GM19099 (cell line): ENCODE data around the gene ZFHX3.

ENCODE experiments used
- POLR2A ChIP-seq: IDR thresholded peaks from 3 replicates; pipeline ENCODE4 v1.6.1; 2011; ENCODE audit warnings: low read depth; ENCODE audit not compliant: insufficient read length; ENCODE audit errors: extremely low read depth

The ZFHX3 gene

DNA sequence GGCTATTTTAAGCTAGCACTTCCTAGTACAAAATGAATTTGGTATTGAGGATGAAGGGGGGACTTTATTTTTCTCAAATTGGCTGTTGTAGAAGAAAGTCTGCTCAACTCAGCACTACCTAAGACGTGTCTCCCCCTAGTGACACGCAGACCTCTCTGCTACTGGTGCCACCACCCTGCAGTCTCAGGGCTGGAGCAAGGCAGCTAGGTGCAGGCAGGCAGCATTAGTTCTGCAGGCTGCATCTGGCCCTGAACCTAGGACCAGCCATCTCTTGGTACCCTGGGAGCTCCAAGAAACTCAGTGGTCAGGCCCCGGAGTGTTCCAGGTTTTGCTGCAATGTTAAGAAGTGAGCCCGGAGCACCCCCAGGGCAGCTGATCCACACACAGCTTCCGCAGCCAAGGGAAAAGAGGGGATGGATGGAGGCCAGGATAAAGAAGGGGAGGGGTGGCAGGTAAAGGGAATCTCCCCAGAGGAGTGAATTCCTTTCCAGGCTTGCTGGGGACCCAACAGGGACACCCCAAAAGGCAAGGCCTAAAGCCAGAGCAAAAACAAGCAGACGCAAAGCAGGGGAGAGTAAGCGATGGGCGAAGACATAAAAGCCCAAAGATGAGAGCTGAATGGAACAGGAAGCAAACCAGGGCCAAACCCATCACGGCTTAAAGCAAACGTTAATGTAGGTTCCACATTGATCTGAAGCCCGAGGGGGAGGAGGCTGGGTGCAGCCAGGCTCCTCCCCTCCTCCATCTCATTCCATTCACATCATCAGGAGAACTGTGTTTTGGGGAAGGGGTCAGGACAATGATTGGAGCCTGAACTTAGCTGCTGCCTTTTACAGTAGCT lies 200.5 kb downstream of the ZFHX3 start:
- TF ChIP-seq POLR2A: no peak

DNA sequence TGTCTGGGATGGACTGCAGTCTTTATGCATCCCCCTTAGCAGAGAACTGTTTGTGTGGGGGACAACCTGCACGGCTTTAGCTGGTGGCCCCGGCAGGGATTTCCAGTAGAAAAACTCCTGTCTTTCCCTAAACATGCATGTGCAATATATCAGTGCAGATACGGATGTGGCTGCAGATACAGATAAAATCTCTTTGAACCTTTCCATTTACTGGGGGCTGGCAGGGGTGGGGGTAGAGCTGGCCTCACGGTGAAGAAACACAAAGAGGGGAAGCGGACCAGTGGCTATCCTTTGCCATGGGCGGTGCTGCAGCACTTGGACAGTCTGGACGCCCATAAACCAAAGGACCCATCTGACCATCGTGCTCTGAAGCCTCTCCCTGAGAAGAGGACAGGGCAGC lies 201.3 kb downstream of the ZFHX3 start:
- no peak for TF ChIP-seq POLR2A

DNA sequence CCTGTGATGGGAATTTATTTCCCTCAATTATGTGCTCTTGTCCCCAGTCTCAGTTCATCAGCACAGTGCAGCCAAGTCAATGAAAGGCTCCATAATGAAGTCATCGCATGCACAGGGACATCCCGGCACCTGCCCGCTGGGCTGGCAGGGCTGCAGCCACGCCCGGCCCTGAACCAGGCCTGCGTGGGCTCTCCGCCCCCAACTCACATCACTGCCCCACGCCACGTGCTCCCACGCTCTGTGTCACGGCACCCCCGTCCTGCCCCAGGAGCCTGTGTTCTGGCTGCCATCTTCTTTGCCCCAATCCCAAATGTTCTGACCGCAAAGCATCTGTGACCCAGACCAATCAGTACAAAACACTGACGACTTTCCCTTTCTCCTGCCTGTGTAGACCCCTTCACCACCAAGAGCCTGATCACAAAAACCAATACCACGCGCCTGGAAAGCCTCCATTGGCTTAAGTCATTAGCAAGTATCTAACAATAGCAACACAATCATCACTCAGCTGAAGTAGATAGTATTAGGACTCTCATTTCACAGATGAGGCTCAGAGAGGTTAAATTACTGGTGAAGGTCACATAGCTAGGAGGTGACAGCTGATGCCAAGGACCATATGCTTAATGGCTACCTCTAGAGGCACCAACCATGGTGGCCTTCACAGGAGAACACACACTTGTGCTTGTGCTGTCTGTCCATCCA lies 202.5 kb downstream of the ZFHX3 start:
- TF ChIP-seq POLR2A: no peak

DNA sequence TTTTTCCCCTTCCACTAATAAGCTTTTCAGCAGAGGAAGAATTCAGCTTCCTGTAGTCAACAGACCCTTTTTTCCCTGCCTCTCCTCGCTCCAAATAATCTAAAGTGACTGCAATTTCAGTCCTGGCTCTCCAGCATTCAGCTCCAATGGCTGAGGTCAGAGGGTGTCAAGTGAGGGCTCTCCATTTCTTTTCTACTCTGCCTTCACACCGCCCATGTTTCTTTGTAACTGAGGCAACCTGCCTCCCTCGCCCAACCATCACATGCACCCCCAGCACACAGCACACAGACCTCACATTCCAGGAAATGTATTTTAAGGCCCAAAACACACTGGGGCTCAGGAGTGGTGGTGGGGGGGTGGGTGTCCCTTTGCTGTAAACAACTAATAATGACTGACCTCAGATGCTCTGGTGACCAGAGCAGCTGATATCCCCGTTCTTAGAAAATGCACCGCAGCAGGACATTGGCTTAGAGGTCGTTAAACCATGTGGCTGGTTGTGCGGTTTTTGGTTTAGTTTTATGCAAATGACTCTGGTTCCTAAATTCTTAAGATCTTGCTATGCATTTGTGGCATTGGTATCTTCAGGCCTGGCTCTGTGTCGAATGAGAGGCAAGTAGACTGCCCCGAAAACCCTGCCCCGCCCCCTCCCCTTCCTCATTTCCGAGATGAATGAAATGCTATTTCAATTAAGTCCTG lies 203.6 kb downstream of the ZFHX3 start:
- TF ChIP-seq POLR2A: no peak

DNA sequence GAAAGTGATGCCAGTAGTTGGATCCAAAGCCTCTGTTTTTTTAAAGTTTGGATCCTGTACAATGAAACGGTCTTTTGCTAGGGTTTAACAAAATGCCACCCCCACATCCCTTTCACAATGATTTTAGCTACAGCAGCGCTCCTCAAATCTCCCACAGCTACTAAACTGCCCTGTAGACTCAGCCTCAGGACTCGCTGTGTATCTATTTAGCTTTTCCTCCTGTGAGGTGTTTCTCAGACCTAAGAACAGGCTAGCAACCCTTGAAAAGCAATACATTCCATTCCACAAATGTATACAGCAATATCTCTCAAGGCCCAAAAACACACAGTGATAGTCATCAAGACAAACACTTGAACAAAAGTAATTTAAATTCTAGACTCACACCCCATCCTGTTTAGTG lies 206.4 kb downstream of the ZFHX3 start:
- no peak for TF ChIP-seq POLR2A

DNA sequence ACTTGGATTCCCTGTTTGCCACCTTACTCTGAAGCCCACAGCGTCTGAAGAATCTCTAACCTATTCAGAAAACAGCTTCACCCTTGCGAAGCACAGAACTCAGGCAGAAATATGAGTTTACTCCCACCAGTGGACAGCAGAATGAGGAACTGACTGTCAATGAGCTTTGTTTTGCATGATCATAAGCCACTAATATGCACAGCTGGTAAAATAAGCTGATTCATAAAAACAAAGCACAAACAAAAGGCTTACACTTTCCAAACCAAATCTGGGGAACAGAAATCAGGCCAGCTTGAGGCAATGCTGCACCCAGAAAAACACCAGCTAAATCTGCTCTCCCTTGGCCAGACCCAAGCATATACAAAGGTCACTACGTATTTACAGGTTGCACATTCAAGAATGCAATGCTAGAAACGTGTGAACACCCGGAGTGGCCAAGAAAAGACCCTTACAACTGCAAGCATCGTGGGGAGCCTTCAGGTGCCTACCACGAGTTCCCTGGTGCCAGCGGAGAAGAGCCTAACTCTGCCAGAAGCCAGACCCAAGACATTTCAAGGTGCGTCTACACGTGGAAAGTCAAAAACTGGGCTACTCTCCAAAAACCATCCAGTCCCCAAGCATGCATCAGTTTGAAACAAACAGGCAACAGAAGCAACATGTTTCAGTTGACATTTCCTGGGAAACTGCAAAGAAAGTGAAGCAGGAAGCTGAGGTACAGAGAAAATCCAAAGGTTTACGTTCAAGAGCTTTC lies 207.1 kb downstream of the ZFHX3 start:
- TF ChIP-seq POLR2A: no peak

DNA sequence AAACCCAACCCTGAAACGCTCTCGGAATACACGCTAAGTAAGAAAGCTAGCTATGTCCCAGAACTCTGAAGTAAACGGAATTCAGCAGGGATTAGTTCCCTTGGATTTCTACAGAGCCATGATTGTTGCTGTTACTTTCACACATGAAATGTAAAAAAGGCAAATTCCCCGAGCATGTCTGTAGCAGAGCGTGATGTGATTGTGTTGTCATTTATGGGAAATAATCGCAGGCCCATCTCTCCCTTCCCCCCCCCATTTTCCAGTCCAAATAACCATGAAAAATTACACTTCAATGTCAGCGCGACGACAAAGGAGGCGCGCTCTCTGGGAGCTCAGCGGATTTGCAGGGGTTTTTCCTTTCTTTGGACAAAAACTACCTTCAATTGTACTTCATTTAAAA lies 209.0 kb downstream of the ZFHX3 start:
- TF ChIP-seq POLR2A: no peak

DNA sequence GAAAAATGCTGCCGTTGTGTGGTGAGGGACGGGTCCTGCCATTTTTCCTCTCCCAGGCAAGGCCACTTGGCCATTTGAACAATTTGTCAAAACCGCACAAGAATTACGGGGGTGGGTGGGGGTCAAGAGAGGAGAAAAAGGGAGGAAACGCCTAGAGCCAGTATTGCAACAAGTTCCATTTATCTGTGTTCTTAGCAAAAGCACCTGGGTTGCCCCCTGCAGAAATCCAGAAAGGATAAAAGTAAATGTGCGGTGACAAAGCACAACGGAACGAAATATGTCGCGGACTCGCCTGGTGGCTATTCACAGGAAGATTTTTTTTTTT lies 209.4 kb downstream of the ZFHX3 start:
- no peak for TF ChIP-seq POLR2A

DNA sequence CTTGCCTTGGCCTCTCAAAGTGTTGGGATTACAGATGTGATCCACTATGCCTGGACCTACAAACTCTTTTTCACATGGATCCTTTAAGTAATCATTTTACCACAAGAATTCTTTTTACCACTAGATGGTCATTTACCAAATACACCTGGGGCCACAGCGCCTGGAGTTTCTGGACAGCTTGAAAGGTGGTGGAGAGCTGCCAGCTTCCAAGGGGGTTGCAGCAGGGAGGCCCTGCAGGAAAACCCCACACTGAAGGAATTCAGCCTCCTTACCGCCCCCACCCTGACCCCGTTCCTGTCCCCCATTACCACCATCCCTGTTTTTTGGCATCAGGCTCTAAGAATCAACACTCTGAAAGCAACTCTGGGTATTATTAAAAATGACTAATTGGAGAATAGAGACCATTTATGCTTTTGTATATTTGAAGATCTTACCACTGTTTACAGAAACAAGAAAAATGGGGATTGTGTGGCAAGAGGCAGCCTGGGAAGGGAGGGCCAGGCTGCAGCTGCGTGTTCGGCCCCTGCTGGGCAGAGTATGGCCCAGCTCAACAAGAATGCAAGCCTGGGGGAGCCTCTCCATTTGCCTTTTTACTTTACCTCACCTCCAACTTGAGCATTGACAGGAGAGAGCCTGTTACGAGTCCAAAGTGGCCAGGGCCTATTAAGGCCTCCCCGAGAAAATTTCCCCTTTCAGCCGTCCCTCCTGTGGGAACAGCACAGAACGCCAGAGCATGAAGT lies 209.9 kb downstream of the ZFHX3 start:
- TF ChIP-seq POLR2A: no peak

DNA sequence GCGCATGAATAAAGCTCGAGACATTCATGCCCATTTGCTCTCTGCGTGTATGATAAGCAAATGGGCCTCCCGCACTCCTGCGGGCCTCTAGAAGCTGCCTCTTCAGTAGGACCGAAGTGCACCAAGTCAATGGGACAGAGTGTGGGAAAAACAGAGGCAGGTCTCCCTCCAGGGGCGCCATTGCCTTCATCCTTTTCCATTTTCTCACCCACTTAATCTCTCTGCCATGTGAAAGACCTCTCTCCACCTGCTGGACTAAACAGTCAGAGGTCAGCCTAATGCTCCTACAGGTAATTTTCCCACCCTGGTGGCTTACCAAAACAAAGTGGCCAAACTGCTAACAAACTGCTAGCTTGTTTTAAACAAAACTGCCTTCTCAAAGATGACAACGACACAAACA lies 210.9 kb downstream of the ZFHX3 start:
- no peak for TF ChIP-seq POLR2A

DNA sequence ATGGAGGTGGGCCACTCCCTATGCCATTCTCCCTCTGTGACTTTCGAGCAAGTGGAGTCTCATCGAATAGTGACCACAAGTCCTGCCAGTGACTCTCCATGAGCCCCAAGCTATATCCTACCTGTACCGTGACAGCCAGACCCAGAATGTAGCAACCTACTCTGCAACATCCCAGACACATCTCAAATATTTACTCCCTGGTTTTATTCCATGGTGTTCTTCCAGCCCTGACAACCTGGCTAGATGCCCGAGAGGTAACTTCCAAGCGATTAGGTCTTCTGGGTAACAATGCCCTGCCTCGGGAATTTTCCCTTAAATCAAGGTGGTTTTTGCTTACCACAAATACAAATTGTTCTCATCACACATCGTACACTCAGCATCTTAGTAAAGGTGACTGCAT lies 211.7 kb downstream of the ZFHX3 start:
- no peak for TF ChIP-seq POLR2A

DNA sequence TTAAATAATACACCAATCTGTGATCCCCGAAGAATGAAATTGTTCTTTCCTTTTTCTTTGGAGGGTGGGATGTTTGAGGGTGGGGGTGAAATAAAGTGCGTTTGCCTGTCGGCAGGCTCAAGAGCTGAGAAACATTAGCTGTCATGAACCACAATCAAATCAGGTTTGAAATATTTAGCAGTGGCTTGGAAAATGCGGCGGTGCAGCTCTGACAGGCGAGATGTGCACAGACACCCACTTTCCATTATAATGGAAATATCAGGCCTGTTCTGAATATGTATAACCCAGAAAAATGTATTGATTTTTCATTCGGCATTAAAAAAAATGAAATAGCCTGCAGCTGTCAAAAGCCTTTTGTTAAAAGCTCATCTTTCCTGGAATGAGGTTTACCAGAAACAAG lies 212.8 kb downstream of the ZFHX3 start:
- no peak for TF ChIP-seq POLR2A

DNA sequence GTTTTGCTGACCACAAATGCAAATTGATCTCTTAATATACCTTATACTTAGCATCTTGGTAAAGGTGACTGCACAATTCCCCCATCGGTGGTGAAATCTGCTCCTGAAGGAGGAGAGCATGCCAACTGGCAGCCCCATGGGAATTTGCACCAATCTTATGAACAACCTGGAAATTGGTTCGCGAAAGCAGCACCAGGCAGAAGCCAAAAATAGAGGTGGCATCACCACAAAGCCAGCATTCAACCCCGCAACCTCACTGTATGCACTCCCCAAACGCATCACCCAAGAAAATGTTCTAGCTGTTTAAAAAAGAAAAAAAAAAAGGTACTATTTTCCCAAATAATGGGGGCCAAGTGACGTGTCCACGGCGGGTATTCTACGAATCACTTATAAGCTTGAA lies 213.4 kb downstream of the ZFHX3 start:
- TF ChIP-seq POLR2A: no peak

DNA sequence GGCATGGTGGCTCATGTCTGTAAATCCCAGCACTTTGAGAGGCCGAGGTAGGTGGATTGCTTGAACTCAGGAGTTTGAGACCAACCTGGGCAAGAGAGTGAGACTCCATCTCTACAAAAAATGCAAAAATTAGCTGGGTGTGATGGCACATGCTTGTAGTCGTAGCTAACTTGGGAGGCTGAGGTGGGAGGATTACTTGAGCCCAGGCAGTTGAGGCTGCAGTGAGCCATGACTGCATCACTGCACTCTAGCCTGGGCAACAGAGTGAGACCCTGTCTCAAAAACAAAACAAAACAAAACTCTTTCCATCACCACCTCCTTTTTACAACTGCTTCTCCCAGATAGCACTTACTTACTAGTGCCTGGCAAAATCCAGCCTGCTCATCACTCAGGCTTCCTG lies 214.0 kb downstream of the ZFHX3 start:
- TF ChIP-seq POLR2A: no peak

DNA sequence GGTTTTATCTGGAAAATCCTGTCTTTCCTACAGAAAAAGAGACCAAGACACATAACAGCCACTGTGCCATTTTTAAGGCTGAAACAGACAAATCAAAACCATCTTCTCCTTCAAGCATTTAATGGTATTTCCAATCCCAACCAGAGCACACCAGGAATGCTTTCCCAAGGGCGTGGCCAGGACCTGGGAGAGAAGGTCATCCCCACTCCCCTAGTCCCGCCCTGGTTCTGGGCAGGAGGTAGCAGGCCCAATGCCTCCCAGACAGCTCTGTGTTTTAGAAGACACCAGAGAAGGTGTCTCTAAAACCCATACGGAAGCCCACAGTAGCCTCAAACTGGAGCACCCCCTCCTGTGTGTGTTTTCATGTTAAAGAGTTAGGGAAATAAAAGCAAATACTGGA lies 214.4 kb downstream of the ZFHX3 start:
- TF ChIP-seq POLR2A: no peak
